Eye (tissue), 1 donor: Measurements from ENCODE around the gene ICOS.
"Not testable (repeated sequence)": the region's sequence is repeated elsewhere in the genome, so short reads cannot be mapped to it uniquely, and the experiment has no call there.

Experiments
- DNase-seq: peaks from one replicate; pipeline ENCODE4 v3.0.0-alpha.2; 2015

Gene ICOS

DNA sequence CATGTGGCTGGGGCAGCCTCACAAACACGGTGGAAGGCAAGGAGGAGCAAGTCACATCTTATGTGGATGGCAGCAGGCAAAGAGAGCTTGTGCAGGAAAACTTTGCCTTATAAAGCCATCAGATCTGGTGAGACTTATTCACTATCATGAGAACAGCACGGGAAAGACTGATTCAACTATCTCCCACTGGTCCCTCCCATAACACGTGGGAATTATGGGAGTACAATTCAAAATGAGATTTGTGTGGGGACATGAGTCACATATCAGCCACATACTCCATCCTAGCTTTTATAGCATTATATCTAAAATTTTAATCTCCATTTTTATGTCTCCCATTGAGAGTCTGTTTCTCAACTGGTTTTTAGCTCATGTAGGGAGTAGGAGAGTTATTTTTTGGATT is 45.7 kb downstream of the ICOS start:
- DNase-seq, result no peak

DNA sequence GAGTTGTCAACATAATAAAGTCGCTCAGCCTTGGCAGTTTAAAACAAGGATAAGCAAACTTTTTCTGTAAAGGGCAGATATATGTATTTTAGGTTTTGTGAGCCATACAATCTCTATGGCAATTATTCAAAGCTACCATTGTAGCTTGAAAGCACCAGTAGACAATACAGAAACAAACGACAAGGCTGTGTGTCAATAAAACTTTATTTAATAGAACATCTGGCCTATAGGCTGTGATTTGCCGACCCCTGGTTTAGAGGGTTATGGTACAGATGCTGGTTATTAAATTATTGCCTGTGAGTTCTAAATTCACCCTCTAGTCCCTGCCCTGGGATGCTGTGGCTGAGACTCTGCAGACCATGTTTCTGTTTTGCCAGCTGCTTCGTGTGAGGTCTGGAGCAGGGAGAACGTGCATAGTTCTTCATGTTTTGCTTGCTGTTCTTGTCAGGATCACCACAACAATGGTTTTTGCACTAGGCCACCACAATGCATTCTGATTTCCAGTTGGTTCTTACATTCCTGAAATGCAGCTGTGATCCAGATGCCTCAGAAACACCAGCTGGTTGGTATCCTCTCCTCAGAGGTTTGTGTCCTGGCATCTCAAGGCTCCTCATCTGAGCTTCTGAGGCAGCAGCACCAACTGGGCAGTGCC is 46.6 kb downstream of the ICOS start:
- no peak for DNase-seq

DNA sequence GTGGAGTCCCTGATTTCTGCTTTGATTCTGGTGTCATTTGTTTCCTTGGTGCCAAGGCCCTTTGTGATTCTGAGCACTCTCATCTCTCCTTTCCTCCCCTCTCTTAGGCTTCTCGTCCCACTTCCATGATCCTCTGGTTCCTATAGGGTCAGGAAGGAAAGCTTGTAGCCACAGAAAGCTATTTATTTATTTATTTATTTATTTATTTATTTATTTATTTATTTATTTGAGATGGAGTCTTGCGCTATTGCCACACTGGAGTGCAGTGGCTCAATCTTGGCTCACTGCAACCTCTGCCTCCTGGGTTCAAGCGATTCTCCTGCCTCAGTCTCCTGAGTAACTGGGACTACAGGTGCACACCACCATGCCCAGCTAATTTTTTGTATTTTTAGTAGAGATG is 49.4 kb downstream of the ICOS start:
- DNase-seq, result not testable (repeated sequence)

DNA sequence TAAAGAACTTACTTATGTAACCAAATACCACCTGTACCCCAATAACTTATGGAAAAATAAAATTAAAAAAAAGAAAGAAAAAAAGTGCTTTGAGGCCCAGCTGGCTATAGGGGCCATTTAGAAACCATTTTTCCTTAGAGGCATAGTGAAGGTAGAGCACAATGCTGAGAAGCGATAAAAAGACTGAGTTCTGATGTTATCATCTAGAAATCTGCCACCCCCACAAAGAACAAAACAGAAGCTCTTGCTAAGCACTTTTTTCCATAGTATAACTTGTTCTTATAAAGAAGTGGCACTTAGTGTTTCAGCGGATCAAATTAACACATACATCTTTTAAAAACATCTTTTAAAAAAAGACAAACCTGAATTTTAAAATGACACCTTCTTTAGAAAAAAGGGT is 51.4 kb downstream of the ICOS start:
- DNase-seq, result no peak

DNA sequence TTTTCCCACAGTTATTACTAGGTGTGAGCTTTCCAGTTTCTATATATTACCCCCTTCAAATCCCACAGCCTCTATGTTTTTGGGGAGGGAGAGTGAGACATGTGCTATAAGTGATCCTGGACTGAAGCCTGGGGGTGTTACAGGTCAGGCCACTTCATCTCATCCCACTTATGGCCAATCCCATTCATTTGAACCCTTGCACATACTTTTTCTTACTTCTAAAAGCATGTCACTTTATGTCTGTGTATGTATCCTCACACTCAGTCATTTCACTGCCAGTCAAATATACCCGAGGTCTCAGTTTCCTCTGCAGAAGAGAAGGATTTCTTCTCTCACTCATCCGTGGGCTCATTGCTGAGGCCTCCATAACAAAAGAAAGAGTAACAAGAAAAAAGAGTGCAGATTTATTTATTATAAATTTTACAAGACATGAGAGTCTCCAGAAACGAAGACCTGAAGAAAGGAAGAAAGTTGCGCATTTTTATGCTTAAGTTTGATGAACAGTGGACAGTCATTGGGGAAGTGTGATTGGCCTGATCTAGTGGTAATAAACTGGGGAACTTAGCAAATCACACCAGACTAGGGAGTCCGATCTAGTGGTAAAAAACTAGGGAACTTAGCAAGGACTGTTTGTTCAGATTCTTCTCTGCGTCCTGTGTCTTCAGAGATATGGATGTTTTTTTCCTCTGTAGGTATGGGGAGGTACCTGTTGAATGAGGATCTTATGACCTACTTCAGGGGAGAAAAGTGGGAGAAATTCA is 52.1 kb downstream of the ICOS start:
- no peak for DNase-seq

DNA sequence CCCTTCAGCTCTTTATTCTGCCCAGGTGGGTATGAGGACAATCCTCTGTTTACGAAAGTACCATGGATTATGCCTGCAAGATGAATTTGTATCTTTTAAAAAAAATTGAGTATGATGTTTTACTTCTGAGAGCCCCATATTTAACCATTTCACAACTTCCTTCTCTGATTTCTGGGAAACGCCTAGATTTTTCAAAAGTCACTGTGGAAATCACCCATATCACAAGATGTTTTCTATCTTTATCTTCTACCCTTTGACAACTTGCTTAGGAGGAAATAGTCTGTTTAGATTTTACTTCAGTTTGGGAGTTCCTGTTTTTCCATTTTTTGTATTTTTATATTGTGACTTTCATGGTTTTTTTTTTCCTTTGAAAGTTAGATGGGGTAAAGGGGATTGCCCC is 53.0 kb downstream of the ICOS start:
- no peak for DNase-seq

DNA sequence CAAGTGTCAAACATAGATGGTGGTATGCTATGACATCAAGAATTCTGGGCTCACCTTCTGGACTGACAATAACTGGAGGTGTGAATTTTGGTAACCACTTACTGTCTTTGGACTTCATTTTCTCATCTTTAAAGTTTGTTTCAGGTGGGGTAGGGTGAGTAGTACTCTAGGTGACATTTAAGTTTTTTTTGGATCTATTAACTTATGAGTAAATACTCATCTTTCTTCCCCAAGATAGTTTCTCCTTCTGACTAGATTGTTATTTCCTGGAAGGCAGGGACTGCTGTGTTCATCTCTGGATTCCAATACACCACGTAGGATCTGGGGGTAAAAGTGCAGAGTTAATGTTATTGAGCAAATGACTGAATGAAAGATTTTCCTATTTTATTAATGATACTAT is 55.9 kb downstream of the ICOS start:
- DNase-seq, result no peak

DNA sequence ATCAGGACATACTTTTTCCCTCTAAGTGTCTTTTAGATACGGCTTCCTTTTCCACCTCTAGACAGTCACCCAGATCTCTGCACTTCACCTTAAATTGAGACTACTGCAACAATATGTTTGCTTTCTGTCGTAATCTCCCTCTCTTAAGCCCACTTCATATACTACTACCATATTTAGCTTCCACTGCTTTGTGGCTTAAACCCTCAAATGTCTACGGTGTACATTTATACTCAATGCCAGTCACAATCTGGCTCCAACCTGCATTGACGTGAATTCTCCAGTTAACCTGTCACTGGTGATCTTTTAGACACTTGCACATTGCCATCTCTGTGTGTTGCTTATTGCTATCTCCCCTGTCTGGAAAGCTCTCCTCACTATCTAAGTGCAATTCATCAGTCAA is 56.4 kb downstream of the ICOS start:
- DNase-seq, result no peak

DNA sequence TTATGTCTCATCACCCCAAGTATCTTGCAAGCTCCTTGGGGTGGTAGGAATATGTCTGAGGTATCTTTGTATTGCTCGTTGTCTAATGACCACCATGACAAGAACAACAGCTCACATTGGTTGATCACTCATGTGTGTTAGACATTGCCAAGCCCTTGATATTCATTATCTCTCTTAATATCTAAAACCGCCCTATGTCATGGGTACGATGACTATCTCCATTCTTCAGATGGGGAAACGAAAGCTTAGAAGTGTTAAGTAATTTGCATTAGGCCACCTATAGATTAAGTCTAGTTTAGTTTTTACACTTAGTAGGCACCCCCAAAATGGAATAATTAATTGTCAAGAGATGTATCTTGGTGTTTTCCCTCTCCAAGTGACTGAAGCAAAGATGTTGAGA is 57.0 kb downstream of the ICOS start:
- no peak for DNase-seq

DNA sequence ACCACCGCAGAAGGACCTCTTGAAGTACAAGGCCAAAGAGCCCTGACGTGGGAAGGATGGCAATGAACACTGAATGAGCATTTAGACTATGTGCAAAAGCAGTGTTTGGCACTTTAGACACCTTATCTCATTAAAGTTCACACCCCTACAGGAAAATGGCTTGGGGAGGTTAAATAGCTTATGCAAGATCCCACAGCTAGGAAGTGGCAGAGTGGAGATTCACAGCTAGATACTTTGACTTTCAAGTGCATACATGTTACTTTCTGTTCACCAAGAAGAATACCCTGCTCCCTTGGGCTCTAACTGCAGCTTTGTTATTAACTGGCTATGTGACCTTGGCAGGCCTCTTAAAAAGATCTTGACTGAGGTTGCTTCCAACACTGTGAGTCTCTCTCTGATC is 58.2 kb downstream of the ICOS start:
- no peak for DNase-seq

DNA sequence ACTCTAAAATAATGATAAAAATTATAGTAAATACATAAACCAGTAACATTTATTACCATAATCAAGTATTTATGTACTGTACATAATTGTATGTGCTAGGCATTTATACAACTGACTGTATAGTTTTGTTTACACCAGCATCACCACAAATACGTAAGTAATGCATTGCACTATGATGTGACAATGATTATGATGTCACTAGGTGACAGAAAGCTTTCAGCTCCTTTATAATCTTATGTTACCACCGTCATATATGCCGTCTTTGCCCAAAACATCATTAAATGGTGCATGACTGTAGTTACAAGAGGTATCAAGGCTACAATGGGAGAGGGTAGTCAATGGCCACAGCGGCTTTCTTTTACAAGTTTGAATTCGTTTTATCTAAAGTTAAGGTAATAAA is 60.1 kb downstream of the ICOS start:
- no peak for DNase-seq

DNA sequence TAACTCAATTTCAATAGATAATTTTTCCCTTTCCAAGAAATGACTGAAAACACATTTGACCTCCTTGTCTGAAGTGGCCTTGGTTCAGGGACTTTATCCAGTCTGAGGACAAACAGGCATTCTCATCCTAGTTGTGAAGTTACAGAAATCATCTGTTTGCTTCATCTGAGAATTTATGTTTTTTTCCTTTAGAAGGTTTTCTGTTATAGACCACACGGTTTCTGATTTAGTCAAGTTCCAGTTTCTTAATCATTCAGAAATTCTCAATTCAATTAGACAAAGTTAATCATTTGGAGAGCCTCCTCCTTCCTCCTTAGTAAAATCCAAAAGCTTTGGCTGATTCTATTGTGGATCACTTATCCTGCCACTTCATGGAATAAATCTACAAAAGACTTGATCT is 60.9 kb downstream of the ICOS start:
- no peak for DNase-seq

DNA sequence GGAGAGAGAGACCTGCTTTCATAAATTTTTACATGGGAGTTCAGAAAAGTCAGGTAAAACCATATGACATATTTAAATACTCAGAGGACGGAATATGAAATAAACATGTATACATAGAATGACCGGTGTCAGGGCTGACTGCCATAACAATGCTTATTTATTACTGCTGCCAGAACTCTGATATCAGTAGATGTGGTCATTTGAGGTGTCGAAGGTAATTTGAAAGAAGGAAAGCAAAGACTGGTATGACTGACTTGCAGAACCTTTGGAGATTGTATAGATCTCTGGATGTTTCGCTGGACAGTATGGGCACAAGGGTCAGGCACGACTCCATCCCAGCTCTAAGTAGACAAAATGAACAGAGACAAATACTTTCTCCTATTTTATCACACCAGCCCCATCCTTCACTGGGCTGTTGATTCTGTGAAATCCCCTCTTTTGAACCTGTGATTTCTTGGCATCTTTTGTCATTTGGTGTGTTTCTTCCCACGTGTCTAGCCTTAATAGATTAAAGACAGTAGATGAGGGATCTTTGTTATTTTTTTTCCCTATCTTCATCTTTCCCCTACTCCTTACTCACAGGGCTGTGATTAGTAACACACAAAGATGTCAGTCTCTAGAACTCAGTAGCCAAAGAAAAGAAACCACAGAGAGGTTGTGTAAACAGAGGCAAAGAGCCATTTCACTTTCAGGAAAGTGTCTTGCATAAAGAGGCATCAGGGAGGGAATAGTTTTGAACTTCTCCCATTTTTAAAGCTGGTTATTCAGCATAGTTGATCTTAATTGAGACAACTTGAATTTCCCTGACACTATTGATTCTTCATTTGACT is 61.6 kb downstream of the ICOS start:
- DNase-seq, result no peak

DNA sequence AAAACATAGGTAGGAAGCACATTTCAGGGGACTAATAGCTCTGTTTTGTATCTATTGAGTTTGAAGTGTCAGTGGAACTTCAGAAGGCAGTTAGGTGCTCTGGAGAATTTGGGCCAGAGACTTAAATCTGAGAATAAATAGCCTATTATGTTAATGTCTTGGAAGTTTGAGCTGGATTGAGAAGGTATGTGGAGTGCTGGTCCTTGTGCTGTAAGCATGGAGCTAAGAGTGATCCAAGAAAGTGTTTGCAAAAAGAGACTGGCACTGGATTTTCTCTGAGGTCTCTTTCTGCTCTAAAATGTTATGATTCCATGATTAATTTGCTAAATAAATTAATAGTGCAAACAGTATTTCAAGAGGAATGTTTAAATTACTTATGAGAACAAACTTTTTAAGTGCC is 63.3 kb downstream of the ICOS start:
- DNase-seq, result no peak

DNA sequence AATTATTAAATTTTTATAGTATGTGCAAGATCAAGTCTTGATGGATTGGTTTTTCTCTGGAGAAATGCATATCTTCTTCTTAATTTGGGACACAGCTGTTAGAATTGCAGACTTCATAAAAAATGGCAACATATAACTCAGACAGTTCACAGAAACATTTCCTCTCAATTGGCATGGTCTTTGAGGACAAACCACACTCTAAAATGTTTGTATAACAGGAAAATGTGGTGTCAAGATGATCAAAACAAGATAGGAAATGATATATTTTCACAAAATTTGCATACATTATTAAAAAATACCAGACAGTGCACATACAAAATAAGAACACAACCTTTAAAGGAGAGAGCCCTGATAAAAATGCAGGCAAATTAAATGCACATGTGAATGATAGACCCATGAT is 63.9 kb downstream of the ICOS start:
- DNase-seq, result no peak

DNA sequence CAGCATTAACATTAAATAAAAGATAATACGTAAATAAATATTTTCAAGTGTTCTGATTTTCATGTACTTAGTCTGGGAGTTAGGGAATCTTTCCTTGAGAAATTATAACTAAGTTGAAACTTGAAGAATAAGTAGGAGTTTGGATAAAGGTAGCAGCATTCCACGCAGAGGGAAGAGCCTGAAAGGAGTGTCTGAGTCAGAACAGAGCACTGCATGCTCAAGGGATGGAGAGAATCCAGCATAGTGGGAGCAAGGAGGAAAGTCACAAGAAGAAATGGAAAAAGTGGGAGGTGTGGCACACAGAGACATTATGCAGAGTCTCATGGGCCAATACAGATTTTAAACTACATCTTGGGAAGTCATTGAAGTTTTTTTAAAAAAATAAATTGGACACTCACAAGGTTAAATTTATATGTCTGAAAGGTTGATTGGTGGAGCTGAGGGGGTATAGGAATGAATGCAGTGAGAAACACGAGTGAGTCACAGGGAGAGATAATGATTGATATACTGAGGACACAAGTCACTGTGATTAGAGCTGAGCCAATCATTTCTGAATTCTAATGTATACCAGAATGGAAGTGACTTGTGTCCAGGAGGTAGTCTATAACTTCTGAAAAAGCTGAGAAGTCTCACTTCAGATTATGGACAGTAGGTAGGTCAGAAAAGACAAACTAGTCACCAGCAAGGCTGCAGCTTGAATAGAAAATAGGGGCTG is 66.9 kb downstream of the ICOS start:
- no peak for DNase-seq

DNA sequence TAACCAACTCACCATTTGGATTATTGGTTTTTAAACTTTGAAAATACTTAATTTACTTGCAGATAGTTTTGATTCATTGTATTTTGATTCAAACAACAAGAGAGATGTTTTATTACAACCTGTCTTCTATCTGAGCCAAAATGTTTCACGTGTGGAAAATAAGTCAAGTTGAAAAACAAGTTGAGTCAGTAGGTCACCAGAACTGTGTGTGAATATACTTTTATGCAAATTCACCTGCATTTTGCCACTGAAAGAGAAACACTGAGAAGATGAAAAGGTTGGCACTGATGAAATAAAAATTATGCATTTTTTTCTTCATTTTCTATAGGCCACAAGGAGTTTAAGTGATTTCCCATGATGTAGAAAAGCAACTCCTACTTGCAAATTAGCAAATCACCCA is 68.3 kb downstream of the ICOS start:
- DNase-seq, result no peak

DNA sequence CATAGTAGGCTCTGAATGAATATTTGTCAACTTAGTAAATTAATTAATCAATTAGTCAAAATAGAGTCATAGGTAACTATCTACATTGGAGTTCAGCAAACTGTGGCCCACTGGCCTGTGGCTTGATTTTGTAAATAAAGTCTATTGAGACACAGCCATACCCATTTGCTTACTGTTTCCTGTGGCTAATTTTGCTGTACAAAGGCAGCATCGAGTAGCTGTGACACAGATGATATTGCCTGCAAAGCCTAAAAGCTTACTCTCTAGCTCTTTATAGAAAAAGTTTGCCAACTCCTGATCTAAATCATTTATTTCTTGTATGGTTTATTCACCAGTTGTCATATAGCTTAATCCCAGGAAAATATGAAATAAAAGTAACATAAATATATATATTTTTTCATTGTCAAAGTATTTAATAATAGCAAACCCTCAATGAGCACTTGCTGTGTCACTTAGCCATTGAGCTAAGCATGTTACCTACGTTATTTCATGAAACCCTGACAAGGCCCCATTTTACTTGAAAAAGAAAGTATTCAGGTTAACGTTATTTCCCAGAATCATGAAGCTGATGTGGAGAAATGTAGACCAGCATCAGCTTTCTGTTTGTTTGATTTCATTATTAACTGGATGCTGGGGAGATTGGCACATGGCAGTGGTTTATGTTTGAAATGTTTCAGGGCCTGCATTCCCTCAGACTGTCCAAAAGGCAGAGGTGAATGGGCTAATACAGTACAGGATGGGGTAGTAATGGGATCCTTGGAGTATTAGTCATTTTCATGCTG is 69.6 kb downstream of the ICOS start:
- DNase-seq, result no peak

DNA sequence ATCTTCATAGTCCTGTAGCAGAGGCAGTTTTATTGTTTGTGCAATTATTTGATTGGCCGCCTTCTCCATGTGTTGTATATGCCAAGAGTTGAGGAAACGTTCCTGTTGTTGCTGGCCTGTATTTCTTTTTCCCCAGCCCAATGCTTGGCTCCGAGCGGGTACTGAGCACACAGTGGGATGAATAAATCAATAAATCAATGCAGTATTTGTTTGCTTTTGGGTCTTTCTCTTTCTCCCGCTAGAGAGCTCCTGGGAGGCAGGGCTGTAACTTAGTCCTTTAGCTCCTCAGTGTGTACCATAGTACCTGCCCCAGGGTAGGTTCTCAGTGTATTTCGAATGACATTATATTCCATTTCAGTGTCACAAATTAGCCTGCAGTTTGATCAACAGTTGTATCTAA is 71.8 kb downstream of the ICOS start:
- no peak for DNase-seq

DNA sequence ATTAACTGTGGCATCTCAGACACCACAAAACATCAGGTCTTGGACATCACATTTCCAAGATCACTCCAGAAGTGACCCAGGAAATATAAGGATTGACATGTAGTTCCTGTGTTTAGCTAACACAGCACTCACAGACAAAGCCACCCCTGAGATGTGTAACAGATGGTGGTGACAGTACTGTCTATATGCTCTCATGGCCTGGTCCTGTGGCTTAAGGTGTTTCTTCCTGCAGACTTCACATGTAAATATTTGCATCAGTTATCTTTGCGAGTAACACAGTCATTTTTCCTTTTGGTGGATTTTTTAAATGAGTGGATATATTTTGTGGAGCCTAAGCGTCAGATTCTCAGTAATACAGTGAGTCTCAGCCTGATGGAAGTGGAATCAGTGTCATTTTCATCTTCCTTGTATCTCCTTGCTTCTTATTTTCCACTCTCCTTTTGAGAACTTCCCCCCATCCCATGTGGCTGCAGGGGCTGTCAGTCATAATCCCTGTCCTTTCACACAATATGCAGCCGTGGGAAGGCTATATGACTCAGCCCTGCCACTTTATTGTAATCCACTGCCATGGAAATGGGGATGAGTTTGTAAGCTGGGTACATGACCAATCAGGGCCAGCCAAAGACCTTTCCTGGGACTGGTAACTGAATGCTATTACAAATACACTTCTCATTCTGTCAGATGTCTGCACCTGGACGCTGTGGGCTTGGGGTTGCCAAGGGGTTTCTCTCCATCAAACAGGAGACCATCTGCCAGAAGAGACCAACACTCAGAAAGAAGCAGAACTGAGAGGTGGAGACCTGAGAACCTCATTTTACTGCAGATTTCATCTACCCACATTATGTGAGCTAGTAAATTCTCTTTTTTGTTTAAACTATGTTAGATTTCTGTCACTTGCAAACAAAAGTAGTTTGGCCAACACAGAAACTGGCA is 74.3 kb downstream of the ICOS start:
- no peak for DNase-seq
